Lower leg skin (tissue), 3 donors: ENCODE measurements around the gene FLT3.

Experiments
- CTCF ChIP-seq, 3 donors: fragments of 450-650 bp; IDR thresholded peaks; one replicate each; pipeline ENCODE4 v1.5.1; 2016; ENCODE audit warnings: antibody characterized with exemption in 3 of 3, mild to moderate bottlenecking in 3 of 3, moderate library complexity in 2 of 3
- POLR2A ChIP-seq, 2 donors: fragments of 450-650 bp; IDR thresholded peaks; one replicate each; pipeline ENCODE4 v1.6.1; 2016 to 2017; ENCODE audit warnings: antibody characterized with exemption in 2 of 2, mild to moderate bottlenecking in 1 of 2, moderate library complexity in 1 of 2

- TF ChIP-seq CTCF (IDR thresholded peaks at IDR 0.05) (no peak), POLR2A (IDR thresholded peaks at IDR 0.05) (no peak)
These were observed 58.9 kb downstream of the FLT3 start for GRCh38 chr13:28041501-28041900.
